ENCODE measurements around the gene HPCA. TPM values are rescaled to one million over a fixed set of nuclear protein-coding genes. Genes with fewer than 3 reads are reported as not detected.

HPCA gene
- total and polyA plus RNA-seq, 2 donors (not counting 1 experiment from before 2014, with no cell fraction given): 0.33 TPM; not detected in 1

GRCh38 chr1:32895325-32896215 is 9.3 kb downstream of the HPCA start:
- Histone ChIP-seq H3K4me2 (ENCODE audit: extremely low read depth, insufficient read depth, low read length) (no peak overlapping the region), H3K79me2 (ENCODE audit: control insufficient read depth, insufficient read depth, low read length) (no peaks in the 10 kb centered on the region), H4K20me1 (ENCODE audit: control insufficient read depth, extremely low read depth, insufficient read depth, low read length) (no peaks in the 10 kb centered on the region), H3K27me3 (ENCODE audit: control insufficient read depth, insufficient read depth, low read length) (peaks cover 8% of the 10 kb centered on the region), H2AFZ (ENCODE audit: low read length) (no peak overlapping the region), H3K36me3 (ENCODE audit: control insufficient read depth, insufficient read depth, low read length) (no peaks in the 10 kb centered on the region), H3K4me1 (ENCODE audit: control insufficient read depth, extremely low read depth, insufficient read depth, low read length) (no peaks in the 10 kb centered on the region), H3K9ac (ENCODE audit: insufficient read depth, low read length) (no peak overlapping the region), H3K4me3 (replicated peaks in 1 of 4; ENCODE audit: control extremely low read depth in 1 of 4, insufficient read depth in 1 of 4, low read depth in 3 of 4, low read length in 4 of 4) (no peak overlapping the region), H3K9me3 (ENCODE audit: control insufficient read depth, insufficient read depth, low read depth, low read length) (no peaks in the 10 kb centered on the region), H3K27ac (ENCODE audit: insufficient read depth, low read length) (no peak overlapping the region)
- no peak for DNase-seq (ENCODE audit: low read depth in 2 of 2)
- no peak for TF ChIP-seq EZH2 (IDR thresholded peaks at IDR 0.05; ENCODE audit: low read length, missing control alignments)
- no peak for TF ChIP-seq CTCF (conservative IDR thresholded peaks at IDR 0.05 in 1 of 2, IDR thresholded peaks at IDR 0.05 in 1 of 2; ENCODE audit: low read depth in 1 of 2, low read length in 2 of 2)

GRCh38 chr1:32896451-32896850 is 10.2 kb downstream of the HPCA start:
- Histone ChIP-seq H3K27me3 (ENCODE audit: control insufficient read depth, insufficient read depth, low read length) (peaks cover 8% of the 10 kb centered on the region), H2AFZ (ENCODE audit: low read length) (no peak overlapping the region), H3K36me3 (ENCODE audit: control insufficient read depth, insufficient read depth, low read length) (no peaks in the 10 kb centered on the region), H3K79me2 (ENCODE audit: control insufficient read depth, insufficient read depth, low read length) (no peaks in the 10 kb centered on the region), H3K9me3 (ENCODE audit: control insufficient read depth, insufficient read depth, low read depth, low read length) (no peaks in the 10 kb centered on the region), H3K4me3 (replicated peaks in 1 of 4; ENCODE audit: control extremely low read depth in 1 of 4, insufficient read depth in 1 of 4, low read depth in 3 of 4, low read length in 4 of 4) (no peak overlapping the region), H3K9ac (ENCODE audit: insufficient read depth, low read length) (no peak overlapping the region), H3K4me2 (ENCODE audit: extremely low read depth, insufficient read depth, low read length) (no peak overlapping the region), H4K20me1 (ENCODE audit: control insufficient read depth, extremely low read depth, insufficient read depth, low read length) (no peaks in the 10 kb centered on the region), H3K4me1 (ENCODE audit: control insufficient read depth, extremely low read depth, insufficient read depth, low read length) (no peaks in the 10 kb centered on the region), H3K27ac (ENCODE audit: insufficient read depth, low read length) (no peak overlapping the region)
- TF ChIP-seq CTCF (conservative IDR thresholded peaks at IDR 0.05 in 1 of 2, IDR thresholded peaks at IDR 0.05 in 1 of 2; ENCODE audit: low read depth in 1 of 2, low read length in 2 of 2): no peak
- no peak for TF ChIP-seq EZH2 (IDR thresholded peaks at IDR 0.05; ENCODE audit: low read length, missing control alignments)
- DNase-seq (ENCODE audit: low read depth in 2 of 2): no peak

GRCh38 chr1:32897082-32898049 is 11.1 kb downstream of the HPCA start:
- Histone ChIP-seq H3K9me3 (ENCODE audit: control insufficient read depth, insufficient read depth, low read depth, low read length) (no peaks in the 10 kb centered on the region), H3K4me2 (ENCODE audit: extremely low read depth, insufficient read depth, low read length) (no peak overlapping the region), H3K27me3 (ENCODE audit: control insufficient read depth, insufficient read depth, low read length) (peaks cover 1% of the 10 kb centered on the region), H3K4me3 (replicated peaks in 1 of 4; ENCODE audit: control extremely low read depth in 1 of 4, insufficient read depth in 1 of 4, low read depth in 3 of 4, low read length in 4 of 4) (no peak overlapping the region), H3K4me1 (ENCODE audit: control insufficient read depth, extremely low read depth, insufficient read depth, low read length) (no peaks in the 10 kb centered on the region), H3K36me3 (ENCODE audit: control insufficient read depth, insufficient read depth, low read length) (no peaks in the 10 kb centered on the region), H4K20me1 (ENCODE audit: control insufficient read depth, extremely low read depth, insufficient read depth, low read length) (no peaks in the 10 kb centered on the region), H2AFZ (ENCODE audit: low read length) (no peak overlapping the region), H3K27ac (ENCODE audit: insufficient read depth, low read length) (no peak overlapping the region), H3K79me2 (ENCODE audit: control insufficient read depth, insufficient read depth, low read length) (no peaks in the 10 kb centered on the region), H3K9ac (ENCODE audit: insufficient read depth, low read length) (no peak overlapping the region)
- no peak for DNase-seq (ENCODE audit: low read depth in 2 of 2)
- TF ChIP-seq CTCF (conservative IDR thresholded peaks at IDR 0.05 in 1 of 2, IDR thresholded peaks at IDR 0.05 in 1 of 2; ENCODE audit: low read depth in 1 of 2, low read length in 2 of 2) (no peak), EZH2 (IDR thresholded peaks at IDR 0.05; ENCODE audit: low read length, missing control alignments) (no peak)
